Fibroblast of skin of abdomen (primary cell): Measurements from ENCODE around the gene CKS1B.

Experiments used
- DNase-seq: peaks from one replicate; pipeline ENCODE4 v3.0.0-alpha.2; 2013

Gene CKS1B

GRCh38 chr1:155016231-155016831 lies 41.9 kb downstream of the CKS1B start:
- DNase-seq = no peak

GRCh38 chr1:155017041-155017945 lies 42.8 kb downstream of the CKS1B start:
- DNase-seq = peak; percentile 83

- DNase-seq = no peak
Measured at GRCh38 chr1:155017946-155018316, 43.5 kb downstream of the CKS1B start.

- DNase-seq = no peak
Measured at GRCh38 chr1:155018617-155019348, 44.3 kb downstream of the CKS1B start.

- no peak for DNase-seq
Measured at GRCh38 chr1:155019377-155020245, 45.1 kb downstream of the CKS1B start.

- DNase-seq = no peak
Measured at GRCh38 chr1:155022136-155022926, 47.9 kb downstream of the CKS1B start.

- no peak for DNase-seq
Measured at GRCh38 chr1:155022927-155023236, 48.4 kb downstream of the CKS1B start.

GRCh38 chr1:155023627-155024026 lies 49.1 kb downstream of the CKS1B start:
- no peak for DNase-seq

- DNase-seq = no peak
Measured at GRCh38 chr1:155024315-155024714, 49.8 kb downstream of the CKS1B start.

- DNase-seq = no peak
Measured at GRCh38 chr1:155026154-155026553, 51.7 kb downstream of the CKS1B start.

- no peak for DNase-seq
Measured at GRCh38 chr1:155026588-155026987, 52.1 kb downstream of the CKS1B start.
